B cell (primary cell): ENCODE measurements around the gene SMIM17. TPM values are rescaled to one million over a fixed set of nuclear protein-coding genes. Genes with fewer than 3 reads are reported as not detected.

Source experiments
- ATAC-seq: fragments of 200-7000 bp; cut with Tn5 transposase; one replicate; pipeline ENCODE4 v1.10.0; 2021; ENCODE audit warnings: low read depth, mild to moderate bottlenecking, moderate number of reproducible peaks, moderate library complexity
- CTCF ChIA-PET: fragments of 350-600 bp; sonication (Branson Sonifier 250); formaldehyde crosslinking; loops from one replicate; lab custom pipeline; 2021; ENCODE audit warnings: antibody characterized with exemption, inconsistent platforms; lab: Charles Lee
- POLR2A ChIA-PET: fragments of 350-600 bp; sonication (Branson Sonifier 250); formaldehyde crosslinking; loops from one replicate; lab custom pipeline; 2021; ENCODE audit warnings: antibody characterized with exemption; lab: Charles Lee
- DNase-seq: peaks from one replicate; pipeline ENCODE4 v3.0.0; 2013
- H2AFZ ChIP-seq: 2 replicates; pipeline ENCODE4 v1.6.1; 2012; ENCODE audit warnings: mild to moderate bottlenecking, low read depth, low read length; ENCODE audit not compliant: insufficient read depth, poor library complexity, severe bottlenecking
- H3K27ac ChIP-seq, 2 donors: 1 replicate in 1 of 2; 2 replicates in 1 of 2; pipeline ENCODE4 v1.5.1; 2012 to 2013; ENCODE audit warnings: low read length in 2 of 2, mild to moderate bottlenecking in 2 of 2, moderate library complexity in 1 of 2
- H3K27me3 ChIP-seq, 4 experiments: fragments of 200-600 bp in 1 of 4; sonication (generic) in 1 of 4; replicated peaks in 1 of 4; 1 replicate in 2 of 4; 2 replicates in 2 of 4; pipeline versions ENCODE4 v1.6.1 to v1.7.0; 2013 to 2016; ENCODE audit warnings: low read length in 3 of 4, mild to moderate bottlenecking in 2 of 4, mixed read lengths in 1 of 4, moderate library complexity in 1 of 4; ENCODE audit not compliant: insufficient read depth in 4 of 4, control insufficient read depth in 3 of 4; ENCODE audit errors: control extremely low read depth in 1 of 4
- H3K36me3 ChIP-seq, 2 experiments: replicated peaks in 1 of 2; 1 replicate in 1 of 2; 2 replicates in 1 of 2; pipeline versions ENCODE4 v1.6.1 to v1.7.1; 2013; ENCODE audit warnings: low read length in 1 of 2; ENCODE audit not compliant: insufficient read depth in 2 of 2, control insufficient read depth in 1 of 2; ENCODE audit errors: control extremely low read depth in 1 of 2, extremely low read depth in 1 of 2
- H3K4me1 ChIP-seq, 2 donors: fragments of 200-600 bp in 1 of 2; sonication (generic) in 1 of 2; 1 replicate in 1 of 2; 2 replicates in 1 of 2; pipeline versions ENCODE4 v1.5.1 to v1.6.1; 2013 to 2017; ENCODE audit warnings: low read length in 2 of 2; ENCODE audit not compliant: control insufficient read depth in 2 of 2, insufficient read depth in 2 of 2
- H3K4me2 ChIP-seq: replicated peaks from 2 replicates; pipeline ENCODE3; 2012; ENCODE audit warnings: mild to moderate bottlenecking, low read depth, low read length; ENCODE audit not compliant: poor library complexity, severe bottlenecking
- H3K4me3 ChIP-seq, 5 experiments: fragments of 200-600 bp in 1 of 5; sonication (generic) in 1 of 5; 1 replicate in 3 of 5; 2 replicates in 2 of 5; pipeline versions ENCODE4 v1.5.1 to v1.7.0; 2011 to 2016; ENCODE audit warnings: low read length in 4 of 5, mild to moderate bottlenecking in 4 of 5, low read depth in 2 of 5, control low read depth in 1 of 5, moderate library complexity in 1 of 5; ENCODE audit not compliant: insufficient read depth in 1 of 5; ENCODE audit errors: control extremely low read depth in 1 of 5, extremely low read depth in 1 of 5
- H3K79me2 ChIP-seq: fragments of 200-600 bp; sonication (generic); one replicate; pipeline ENCODE4 v1.6.0; 2016; ENCODE audit warnings: low read length; ENCODE audit not compliant: control insufficient read depth, insufficient read depth
- H3K9ac ChIP-seq: fragments of 200-600 bp; sonication (generic); 2 replicates; pipeline ENCODE4 v1.6.1; 2017; ENCODE audit warnings: mild to moderate bottlenecking, low read length, moderate library complexity
- H3K9me3 ChIP-seq, 3 donors: one replicate each; pipeline versions ENCODE4 v1.6.1 to v1.7.1; 2013; ENCODE audit warnings: low read length in 2 of 3; ENCODE audit not compliant: control insufficient read depth in 2 of 3, insufficient read depth in 1 of 3; ENCODE audit errors: control extremely low read depth in 1 of 3
- H4K20me1 ChIP-seq: 2 replicates; pipeline ENCODE4 v1.6.0; 2012; ENCODE audit warnings: mild to moderate bottlenecking, low read length; ENCODE audit not compliant: insufficient read depth, control insufficient read depth, poor library complexity, severe bottlenecking
- H3K27ac Mint-ChIP-seq: one replicate; pipeline ENCODE4 v1.8.0; 2021; ENCODE audit warnings: mixed read lengths
- H3K27me3 Mint-ChIP-seq: one replicate; pipeline ENCODE4 v1.8.0; 2021; ENCODE audit warnings: mixed read lengths
- H3K4me1 Mint-ChIP-seq: one replicate; pipeline ENCODE4 v1.8.0; 2021; ENCODE audit warnings: mixed read lengths
- H3K4me3 Mint-ChIP-seq: one replicate; pipeline ENCODE4 v1.8.0; 2021; ENCODE audit warnings: mixed read lengths
- H3K9me3 Mint-ChIP-seq: one replicate; pipeline ENCODE4 v1.8.0; 2022; ENCODE audit warnings: mixed read lengths; ENCODE audit not compliant: insufficient read depth
- CTCF ChIP-seq: fragments of 200-600 bp; IDR thresholded peaks from one replicate; pipeline ENCODE4 v1.8.0; 2022; ENCODE audit warnings: antibody characterized with exemption, mild to moderate bottlenecking
- EZH2 ChIP-seq: IDR thresholded peaks from 2 replicates; pipeline ENCODE4 v1.6.1; 2012; ENCODE audit warnings: borderline replicate concordance, low read depth, mild to moderate bottlenecking, moderate library complexity, low read length; ENCODE audit not compliant: insufficient read depth, poor library complexity, severe bottlenecking
- WGBS: methylation state at CpG from one replicate; pipeline ENCODE4 v1.1.5; 2013; ENCODE audit warnings: missing lambda C conversion rate; ENCODE audit not compliant: insufficient coverage; 5-methylcytosine and 5-hydroxymethylcytosine counted together
- intact Hi-C: fragments of 100-400 bp; cut with micrococcal nuclease; formaldehyde crosslinking; loops from one replicate; pipeline ENCODE4 v1.10.0; 2022
- polyA plus RNA-seq: library from polyadenylated mRNA; depleted of rRNA; stranded (reverse); fragments of >200 nt; gene quantifications from 2 replicates; pipeline ENCODE4 v1.2.3, GENCODE V29; 2012
- total RNA-seq, 2 donors: library from RNA; stranded (reverse); fragments of 120-200 nt in 1 of 2; gene quantifications; 1 replicate in 1 of 2; 2 replicates in 1 of 2; pipeline versions ENCODE4 v1.2.3 to v1.2.4, GENCODE V29; 2013 to 2022

Gene SMIM17
- total and polyA plus RNA-seq, 2 donors (not counting 1 experiment from before 2014, with no cell fraction given) = not detected

- H3K4me1 ChIP-seq = no peaks in the 10 kb centered on the region
- no peak overlapping the region for H3K27ac ChIP-seq
- H3K27me3 Mint-ChIP-seq = no peaks in the 10 kb centered on the region
- intact Hi-C loops = no loop called here
- H3K27me3 ChIP-seq = no peaks in the 10 kb centered on the region
- WGBS = 96% methylated on average over 7 of the region's 9 CpGs
- no peak overlapping the region for H3K27ac Mint-ChIP-seq
- H2AFZ ChIP-seq = no peak overlapping the region
- ChIA-PET POLR2A (no interaction called here), CTCF (no interaction called here)
- H3K9ac ChIP-seq = no peak overlapping the region
- H3K4me2 ChIP-seq = no peak overlapping the region
- no peak overlapping the region for H3K4me3 Mint-ChIP-seq
- H3K9me3 ChIP-seq = peaks cover 0 to 89% (median 48%) of the 10 kb centered on the region in 3 donors
- H3K36me3 ChIP-seq = peaks cover 0 to 17% of the 10 kb centered on the region in 2 experiments
- no peak for TF ChIP-seq EZH2
- no peak for TF ChIP-seq CTCF
- H3K4me3 ChIP-seq = no peak overlapping the region
- no peaks in the 10 kb centered on the region for H3K79me2 ChIP-seq
- peaks cover 16% of the 10 kb centered on the region for H3K9me3 Mint-ChIP-seq
- no peak for DNase-seq
- no peaks in the 10 kb centered on the region for H4K20me1 ChIP-seq
- H3K4me1 Mint-ChIP-seq = no peaks in the 10 kb centered on the region
- no peak for ATAC-seq
Observed at GRCh38 chr19:56625708-56626107, 17.3 kb upstream of the SMIM17 start.

GRCh38 chr19:56633021-56633420 is 9.9 kb upstream of the SMIM17 start:
- 50% methylated on average over 1 of the region's 1 CpG for WGBS
- ATAC-seq (no peak), DNase-seq (no peak)
- Histone ChIP-seq H3K4me1 (no peaks in the 10 kb centered on the region), H3K9ac (no peak overlapping the region), H3K79me2 (no peaks in the 10 kb centered on the region), H3K36me3 (no peaks in the 10 kb centered on the region), H3K27me3 (no peaks in the 10 kb centered on the region), H3K4me2 (no peak overlapping the region), H3K4me3 (no peak overlapping the region), H3K27ac (no peak overlapping the region), H3K9me3 (peaks cover 0 to 62% (median 47%) of the 10 kb centered on the region in 3 donors), H4K20me1 (no peaks in the 10 kb centered on the region), H2AFZ (no peak overlapping the region)
- peaks cover 24% of the 10 kb centered on the region for H3K9me3 Mint-ChIP-seq
- ChIA-PET CTCF (no interaction called here), POLR2A (no interaction called here)
- no peaks in the 10 kb centered on the region for H3K27me3 Mint-ChIP-seq
- no peak overlapping the region for H3K27ac Mint-ChIP-seq
- no peak overlapping the region for H3K4me3 Mint-ChIP-seq
- H3K4me1 Mint-ChIP-seq = no peaks in the 10 kb centered on the region
- intact Hi-C loops = no loop called here
- TF ChIP-seq CTCF = no peak
- no peak for TF ChIP-seq EZH2
